Right kidney (tissue), 1 donor: Measurements from ENCODE around the gene PDE6B.
"Not testable (repeated sequence)": the region's sequence is repeated elsewhere in the genome, so short reads cannot be mapped to it uniquely, and the experiment has no call there.

Experiments used
- DNase-seq: peaks from one replicate; pipeline ENCODE4 v3.0.0-alpha.2; 2016

Gene PDE6B

DNA sequence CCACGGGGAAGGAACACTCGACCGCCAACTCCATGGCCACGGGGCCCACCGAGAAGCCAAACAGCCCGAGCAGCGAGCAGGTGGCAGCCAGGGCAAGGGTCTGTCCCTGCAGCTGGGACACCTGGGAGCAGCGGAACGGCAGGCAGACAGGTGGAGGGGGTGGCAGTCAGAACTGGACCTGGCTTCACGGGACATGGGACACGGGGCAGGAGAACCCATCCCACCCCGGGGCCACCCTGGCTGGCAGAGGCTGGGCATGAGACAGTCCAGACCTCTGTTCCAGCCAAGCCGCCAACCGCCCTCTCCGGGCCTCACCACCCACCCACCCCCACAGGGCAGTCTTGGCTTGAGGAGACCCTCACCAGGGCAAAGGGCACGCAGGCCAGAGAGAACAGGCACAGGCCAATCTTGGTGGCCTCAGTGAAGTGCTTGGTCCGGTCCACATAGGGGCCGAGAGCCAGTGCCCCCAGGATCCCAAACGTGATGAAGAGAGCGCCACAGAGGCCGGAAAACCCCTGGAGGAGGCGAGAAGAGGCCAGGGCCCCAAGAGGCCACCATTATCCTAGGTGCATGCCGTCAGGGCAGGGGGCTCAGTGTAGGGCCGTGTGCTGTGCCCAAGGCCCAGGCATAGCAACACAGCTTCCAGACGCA, 58.0 kb downstream of the PDE6B start:
- no peak for DNase-seq

DNA sequence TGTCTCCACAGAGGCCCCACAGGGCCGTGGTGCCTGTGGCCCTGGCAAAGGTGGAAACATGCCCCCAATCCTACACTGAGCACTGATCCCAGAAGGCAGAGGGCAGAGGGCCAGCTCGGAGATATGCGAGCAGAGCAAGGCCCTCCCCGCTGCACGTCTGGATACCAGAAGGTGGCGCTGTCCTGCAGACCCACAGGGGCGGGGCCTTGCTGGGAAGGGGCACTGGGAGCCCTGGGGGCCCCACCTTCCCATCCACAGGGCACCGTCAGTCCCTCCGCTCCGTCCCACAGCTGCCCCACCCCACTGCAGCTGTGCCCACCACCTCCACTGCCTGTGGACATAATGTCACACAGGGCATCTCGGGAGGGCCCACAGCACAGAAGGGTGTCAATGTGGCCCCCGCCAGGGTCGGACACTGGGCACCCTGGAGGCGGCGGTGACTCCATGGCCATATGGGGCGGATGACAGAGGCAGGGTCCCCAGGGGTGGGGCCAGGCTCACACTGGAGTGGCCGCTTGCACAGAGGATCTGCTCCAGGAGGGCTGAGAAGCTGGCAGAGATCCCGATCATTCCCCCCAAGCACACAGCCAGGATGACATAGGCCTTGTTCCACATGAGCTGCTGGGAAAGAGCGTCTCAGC, 58.7 kb downstream of the PDE6B start:
- DNase-seq, result peak; percentile 64

DNA sequence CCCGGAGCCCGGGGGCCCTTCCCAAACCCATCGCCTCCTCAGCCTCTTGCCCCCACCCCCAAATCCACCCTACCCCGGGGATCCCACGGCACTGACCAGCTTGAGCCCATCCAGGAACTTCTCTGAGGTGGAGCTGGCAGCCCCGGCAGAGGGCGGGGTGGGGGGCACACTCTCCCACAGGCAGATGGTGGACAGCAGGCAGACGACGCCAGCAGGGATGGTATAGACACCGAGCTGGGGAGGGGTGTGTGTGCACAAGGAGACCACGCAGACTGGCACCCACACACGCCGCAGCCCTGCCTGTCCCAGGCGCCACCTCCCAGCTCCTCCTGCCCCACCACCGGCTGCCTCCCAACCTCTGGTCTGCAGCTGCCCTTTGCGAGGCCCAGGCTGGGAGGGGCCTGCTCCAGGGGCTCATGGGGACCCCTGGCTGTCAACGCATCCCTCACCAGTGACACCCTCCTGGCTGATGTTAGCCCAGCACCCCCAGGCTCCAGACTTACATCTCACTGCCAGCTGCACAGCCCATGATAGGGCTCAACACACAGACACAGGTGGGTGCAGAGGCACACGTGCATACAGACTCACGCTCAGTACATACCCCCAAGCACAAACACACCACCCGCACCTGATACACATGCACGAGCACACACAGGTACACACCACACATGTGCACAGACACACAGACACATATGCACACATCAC, 59.4 kb downstream of the PDE6B start:
- no peak for DNase-seq

DNA sequence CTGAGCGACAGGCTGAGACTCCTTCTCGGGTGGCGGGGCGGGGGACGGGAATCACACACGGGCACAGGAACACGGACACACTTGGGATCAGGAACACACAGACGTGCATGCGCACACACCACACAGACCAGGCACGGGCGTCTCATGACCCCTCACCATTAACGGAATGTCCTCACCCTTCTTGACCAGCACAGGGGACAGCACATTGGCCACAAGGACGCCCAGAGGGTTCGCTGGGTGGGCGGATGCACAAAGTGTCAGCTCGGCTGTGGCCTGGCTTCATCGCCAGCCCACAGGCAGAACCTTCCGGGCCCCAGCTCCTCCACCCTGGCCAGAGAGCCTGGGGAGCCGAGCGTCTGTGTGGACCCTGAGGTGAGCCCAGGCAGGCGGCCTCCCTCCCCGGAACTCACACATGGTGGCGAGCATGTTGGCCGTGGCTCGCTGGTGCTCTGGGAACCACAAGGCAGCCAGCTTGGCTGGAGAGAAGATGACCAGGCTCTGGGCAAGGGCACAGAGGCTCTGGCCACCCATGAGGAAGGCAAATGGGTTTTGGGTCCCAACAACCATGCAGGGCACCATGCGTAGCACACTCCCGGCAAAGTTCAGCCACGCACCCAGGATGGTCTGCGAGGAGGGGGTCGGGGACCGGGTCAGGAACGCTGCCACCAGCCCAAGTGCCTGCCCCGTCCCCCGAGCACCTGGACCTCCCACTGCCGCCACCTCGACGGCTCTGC, 60.5 kb downstream of the PDE6B start:
- no peak for DNase-seq

DNA sequence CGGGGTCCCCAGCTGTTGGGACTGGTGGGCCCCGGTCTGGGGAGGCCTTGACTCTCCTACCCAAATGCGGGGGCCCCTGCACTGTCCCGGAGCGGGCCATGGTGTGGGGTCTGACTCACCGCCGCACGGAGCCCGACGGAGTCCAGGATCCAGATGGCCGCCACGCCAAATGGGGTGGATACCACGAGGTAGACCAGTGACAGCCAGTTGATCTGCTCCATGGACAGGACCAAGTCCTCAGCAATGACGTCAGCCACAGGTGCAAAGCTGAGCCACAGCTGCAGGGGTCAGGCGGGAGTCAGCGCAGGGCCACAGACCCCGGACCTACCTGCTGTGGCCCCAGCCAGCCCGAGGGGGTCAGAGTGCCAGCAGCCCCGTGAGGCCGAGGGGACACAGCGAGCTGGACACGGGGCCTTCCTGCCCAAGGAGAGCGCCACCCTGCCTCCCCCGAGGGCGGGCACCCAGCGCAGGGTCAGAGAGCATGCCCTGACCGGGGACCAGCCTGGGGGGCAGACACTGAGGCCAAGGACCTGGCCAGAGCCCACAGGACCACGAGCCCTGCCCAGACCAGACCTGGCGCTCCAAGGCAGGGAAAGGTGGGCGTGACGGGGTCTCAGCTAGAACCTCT, 61.2 kb downstream of the PDE6B start:
- no peak for DNase-seq

DNA sequence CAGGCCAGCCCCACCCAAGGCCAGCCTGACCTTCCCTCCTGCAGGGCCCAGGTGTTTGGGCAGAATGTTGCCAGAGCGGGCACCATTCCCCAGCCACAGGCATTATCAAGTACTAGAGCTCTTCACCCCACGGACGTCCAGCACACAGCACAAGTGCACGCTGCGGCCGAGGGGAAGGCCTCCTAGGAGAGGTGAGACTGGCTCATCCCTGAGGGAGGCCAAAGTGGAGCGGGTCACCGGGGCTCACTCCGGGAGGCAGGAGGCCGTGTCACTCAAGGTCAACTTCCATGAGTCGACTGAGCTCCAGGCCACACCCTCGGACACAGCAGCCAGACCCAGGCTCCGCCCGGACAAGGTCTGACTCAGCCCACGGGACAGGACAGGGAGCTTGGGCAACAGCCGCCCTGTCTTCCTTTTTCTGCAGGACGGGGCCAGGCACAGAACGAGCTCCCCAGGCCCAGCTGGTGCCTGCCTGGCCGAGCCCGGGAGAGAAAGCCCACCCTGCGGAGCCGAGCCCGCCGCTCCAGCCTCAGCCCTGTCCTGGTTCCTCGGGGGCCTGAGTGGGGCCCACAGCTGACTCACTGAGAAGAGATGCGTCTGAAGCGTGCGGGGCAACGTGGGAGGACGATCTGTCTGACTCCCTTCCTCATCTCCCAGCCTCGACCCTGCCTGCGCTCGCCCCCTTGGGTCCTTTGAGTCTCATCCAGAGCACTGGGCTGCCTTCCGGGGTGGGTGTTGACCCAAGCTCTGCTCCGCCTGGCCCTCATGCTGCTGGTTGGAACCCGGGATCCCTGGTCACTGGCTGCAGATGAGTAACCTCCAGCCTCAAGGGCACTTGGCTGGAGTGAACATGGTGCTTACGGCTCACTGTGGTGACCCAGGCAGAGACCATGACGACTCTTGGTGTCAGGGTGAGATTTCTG, 61.9 kb downstream of the PDE6B start:
- DNase-seq, result no peak

DNA sequence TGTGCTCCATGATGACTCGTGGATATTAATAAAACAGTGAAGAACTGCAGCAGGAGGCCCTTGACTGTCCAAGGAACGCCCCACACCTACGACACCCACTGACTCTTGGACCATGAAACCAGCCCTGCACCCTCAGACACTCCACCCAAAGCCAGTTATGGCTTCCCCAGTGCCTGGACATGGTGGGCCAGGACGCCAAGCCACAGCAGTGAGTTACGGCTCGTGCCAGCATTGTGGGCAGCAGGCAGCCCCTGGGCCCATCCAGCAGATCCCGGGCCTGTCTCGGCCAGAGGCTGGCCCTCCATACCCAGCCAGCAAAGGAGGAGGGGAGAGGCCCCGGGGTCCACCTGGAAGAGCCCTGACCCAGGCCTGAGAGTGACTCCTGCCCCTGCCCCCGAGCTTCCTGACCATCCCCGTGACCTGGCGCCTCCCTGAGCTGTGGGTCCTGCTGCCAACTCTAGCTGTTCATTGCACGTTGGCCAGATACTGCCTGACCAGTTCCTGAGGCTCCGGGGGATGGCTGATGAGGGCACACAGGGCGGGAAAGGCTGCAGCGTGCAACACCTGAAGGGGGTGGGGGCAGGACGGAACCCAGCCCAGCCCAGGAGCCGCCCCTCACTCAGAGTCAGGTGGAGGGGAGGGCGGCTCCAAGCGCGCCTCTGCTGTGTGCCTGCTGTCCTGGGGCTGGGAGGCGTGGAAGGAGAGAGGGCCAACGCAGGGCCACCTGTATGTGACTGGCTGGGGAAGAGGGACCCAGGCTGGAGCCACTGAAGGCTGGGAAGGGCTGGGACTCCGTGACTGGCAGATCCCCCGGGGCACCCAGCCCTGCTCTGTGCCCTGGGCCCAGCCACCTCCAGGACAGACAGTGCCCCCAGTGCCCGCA, 62.8 kb downstream of the PDE6B start:
- DNase-seq, result peak; percentile 44

DNA sequence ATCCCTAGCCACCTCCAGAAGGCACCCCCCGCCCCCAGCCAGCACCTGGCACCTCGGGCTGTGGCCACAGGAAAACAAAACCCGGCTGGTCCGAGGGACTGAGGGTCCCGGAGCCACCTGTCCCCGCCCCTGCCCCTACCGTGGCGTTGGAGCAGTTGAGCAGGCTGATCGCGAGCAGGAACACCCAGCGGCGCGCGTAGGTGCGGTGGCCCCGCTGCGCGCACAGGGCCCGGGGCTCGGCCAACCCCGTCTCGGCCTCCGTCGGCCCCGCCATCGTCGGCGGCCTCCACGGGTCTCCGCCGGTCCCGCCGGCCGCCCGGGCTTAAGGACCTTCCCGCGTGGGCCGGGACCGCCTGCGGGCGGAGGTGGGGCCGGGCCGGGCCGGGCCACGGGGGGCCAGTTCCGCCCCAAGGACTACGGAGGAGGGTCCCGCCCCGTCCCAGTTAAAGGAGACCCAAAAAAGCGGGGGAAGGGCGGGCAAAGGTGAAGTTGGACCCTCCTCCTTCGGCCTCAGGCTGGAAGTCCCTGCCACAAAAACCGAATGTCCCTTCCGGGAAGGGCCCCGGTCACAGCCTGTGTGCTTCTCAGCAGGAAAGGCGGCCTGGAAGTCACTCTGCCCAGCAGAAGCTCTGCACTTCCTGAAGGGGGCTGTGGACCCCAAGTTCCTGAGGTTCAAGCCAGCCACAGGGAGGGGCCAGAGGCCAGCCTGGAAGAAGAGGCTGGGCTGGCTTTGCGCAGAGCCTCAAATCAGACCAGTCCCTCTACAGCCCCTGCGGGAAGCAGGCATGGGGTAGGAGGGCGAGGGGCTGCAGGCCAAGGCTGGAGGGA, 63.7 kb downstream of the PDE6B start, which contains the start of gene SLC49A3:
SLC49A3 (minus strand) TSS at position 298 of the 828 bp plus-strand sequence; CDS start at position 274, 24 bp downstream.
- DNase-seq, result peak; percentile 61

DNA sequence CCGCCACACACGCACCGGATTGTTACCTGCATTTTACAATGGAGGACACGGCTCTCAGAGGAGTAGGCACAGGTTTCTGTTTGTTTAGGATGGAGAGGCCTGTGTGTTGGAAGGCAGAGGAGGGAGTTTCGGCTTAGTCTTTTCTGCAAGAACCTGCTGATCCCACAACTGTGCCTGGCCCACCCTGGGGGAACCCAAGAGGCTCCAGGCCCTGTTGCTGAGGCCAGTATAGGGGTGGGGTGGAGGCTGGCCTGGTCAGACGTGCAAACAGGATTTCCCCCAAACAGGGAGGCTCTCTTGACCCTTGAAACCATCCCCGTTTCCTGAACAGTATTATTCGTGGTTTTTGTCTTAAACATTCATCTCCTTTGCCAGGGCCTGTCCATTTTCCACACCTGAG, 64.3 kb downstream of the PDE6B start:
- DNase-seq, result no peak

DNA sequence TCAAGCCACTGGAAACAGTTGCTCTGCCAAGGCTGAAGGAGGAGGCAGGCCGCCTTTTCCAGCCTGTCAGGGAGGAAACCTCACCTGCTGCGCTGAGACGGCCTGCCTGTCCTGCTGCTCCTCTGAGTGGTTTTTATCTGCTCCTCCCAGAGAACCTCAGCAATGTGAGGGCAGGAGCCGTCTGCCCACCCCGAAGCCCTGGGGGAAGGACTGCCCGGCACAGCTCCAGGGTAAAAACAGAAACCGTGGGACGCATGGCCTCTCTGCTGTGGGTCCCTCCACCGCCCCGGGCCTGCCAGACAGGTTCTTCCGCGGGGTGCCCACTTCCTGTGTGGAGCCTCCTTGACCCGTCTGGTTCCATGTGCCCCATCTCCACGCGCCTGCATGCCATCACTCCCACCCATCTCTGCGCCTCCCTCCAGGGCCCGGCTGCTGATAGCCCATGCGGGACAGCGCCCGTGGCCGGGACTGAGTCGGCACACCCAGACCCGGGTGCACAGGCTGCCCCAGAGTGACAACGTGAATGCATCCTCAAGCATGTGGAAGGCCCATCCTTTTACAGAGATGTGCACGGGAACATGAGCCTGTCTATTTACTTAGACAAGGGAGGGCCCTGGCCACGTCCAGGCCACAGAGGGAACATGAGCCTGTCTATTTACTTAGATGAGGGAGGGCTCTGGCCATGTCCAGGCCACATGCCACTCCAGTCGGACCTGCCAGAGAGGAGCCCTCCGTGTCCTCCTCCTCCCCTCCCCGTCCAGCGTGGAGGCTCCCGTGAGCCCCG, 67.6 kb downstream of the PDE6B start:
- no peak for DNase-seq

DNA sequence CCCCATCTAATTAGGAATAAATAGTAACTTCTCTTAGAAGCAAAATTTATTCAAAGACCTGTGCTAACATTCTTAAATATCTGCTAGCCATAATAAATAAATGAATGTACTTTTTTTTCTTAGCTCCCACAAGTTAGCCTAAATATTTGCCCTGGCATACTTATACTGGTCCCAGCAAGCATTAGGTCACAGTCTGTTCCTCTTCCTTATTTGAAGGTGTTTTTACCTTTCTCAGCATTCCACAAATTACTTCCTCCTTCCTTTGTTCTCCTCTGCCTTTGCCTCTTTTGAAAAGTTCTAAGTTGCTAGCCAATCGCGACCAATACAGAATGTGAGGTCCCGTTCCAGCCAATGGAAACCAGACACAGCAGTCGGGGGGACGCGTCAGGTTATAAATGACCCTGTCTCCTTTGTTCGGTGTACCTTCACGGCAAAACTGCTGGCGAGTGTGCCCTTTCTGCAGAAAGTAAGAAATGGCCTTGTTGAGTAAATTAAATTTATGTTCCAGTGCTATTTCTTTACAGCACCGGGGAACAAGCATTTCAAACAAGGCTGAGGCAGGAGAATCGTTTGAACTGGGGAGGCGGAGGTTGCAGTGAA, 69.1 kb downstream of the PDE6B start:
- not testable (repeated sequence) for DNase-seq

DNA sequence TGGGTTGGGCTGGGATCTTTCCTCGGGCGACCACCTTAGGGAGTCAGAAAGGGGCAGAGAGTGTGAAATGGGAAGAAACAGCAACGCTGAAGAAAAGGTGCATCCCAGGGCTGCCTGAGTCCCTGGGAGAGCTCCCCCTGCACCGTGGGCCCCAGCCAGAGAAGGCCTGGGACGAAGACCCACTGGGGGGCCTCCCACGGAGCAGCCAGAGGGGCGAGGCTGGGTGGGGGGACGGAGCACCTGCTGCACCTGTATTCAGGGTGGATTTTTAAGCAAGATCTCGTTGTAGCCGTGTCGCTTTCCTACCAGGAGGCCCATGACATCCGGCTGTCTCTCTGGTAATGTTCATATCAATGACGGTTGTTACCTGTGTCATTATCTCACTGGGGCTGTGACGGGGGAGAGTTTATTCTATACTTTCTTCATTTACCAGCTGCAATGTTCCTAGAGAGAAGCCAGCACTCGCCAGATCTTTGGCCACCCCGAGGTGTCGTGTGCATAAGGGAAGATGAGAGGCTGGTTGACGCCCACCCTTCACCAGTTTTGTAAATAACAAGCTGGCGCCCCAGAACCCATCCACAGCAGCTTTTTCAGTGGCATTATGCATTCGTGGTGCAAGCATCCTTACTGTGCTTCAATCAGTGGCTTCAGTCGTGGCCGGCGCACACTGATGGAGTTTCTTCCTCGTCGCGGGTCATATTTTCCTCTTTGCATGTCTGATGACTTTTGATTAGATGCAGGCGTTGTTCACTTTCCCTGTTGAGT, 74.6 kb downstream of the PDE6B start:
- no peak for DNase-seq

DNA sequence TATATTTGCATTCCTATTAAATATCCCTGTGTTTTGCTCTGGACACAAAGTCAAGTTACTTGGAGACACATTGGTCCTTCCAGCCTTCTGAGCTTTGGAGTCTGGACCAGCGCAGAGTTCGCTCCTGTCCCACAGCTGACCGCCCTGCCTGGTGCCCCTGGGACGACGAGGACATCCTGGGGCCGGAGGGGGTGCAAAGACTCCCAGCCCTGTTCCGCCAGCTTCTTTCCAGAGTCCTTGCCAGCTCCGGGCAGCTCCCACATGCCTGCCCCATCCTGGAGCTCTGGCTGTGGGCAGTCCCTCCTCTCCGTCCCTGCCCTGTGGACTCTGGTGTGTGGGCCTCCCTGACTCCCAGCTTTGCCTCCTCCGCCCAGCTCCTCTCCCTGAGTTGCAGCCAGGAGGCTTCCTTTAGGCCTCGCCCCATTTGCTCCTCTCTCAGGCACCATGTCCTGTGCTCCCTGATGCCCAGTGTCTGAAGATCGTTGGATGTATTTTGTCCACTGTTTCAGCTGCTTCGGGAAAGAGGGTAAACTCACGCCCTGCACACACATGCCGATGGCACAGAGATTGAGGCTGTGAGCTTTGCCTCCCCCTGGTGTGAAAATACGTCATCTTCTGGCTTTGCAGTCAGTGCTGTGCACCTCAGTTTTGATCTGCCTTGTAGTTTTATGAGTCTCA, 75.4 kb downstream of the PDE6B start:
- DNase-seq, result no peak

DNA sequence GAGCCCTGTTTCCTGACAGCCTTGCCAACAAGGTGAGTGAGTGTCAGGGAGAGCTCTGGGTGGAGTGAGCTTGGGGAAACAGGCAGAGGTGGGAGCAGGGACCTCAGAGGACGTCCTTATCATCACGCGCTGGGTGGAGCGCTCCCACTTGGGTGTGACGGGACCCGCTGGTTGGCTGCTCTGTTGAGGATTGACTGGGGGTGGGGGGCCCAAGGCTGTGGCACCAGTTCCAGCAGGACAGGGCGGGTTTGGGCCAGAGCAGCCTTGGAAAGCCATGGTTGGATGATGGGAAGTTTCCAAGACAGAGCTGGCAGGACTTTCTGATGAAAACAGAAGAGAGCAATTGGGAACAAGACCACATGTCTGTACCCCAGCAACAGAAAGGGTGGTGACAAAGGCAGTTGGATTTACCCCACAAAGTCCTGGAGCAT, 77.3 kb downstream of the PDE6B start:
- no peak for DNase-seq

DNA sequence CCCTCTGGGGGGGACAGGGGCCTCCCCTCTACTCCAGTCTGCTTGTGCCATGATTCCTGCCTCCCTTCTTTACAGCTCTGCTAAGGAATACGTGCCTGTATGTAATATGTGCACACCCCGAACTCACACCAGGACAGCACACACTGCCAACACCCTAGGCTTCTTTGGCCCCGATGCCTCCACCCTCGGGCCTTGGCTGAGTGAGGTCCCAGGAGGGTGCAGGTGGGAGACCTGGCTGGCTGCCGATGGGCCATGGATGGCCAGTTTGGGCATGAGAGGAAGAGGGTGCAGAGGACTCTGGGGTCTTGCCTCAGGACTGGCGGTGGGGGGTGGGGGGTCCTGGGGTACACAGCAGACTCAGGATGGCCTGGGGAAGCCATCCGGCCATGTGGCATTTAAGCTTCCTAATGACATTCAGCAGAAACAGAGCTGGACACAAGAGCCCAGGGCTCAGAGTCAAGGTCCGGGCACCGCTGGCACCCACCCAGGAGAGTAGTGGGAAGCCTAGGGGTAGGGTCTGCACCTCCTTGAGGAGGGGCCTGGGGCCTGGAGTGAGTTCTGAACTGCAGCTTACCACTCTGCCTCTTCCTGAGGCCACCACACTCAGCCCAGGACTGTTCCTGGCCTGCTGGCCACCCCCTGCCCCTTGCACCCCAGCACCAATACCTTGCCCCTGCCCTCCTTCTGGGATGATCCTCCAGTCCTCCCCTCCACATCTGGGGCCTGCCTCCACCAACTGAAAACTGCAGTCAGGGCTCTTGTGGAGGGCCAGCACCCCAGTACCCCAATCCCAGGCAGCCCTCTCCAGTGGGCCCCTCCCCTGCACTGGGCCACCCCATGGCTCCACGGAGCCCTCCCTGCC, 78.2 kb downstream of the PDE6B start:
- no peak for DNase-seq
